HepG2 (cell line): ENCODE measurements around the gene RRAD. TPM values are rescaled to one million over a fixed set of nuclear protein-coding genes. Genes with fewer than 3 reads are reported as not detected.

Source experiments
- RFX3 ChIP-seq: IDR thresholded peaks from 2 replicates; pipeline ENCODE4 v1.6.1; 2016; ENCODE audit warnings: missing biosample characterization, missing genetic modification reagents
- TCF12 ChIP-seq, 2 experiments: fragments of 450-650 bp in 1 of 2; sonication (generic) in 1 of 2; formaldehyde crosslinking in 1 of 2; IDR thresholded peaks; 2 replicates each; pipeline versions ENCODE4 v1.6.1 to v1.8.0; 2017 to 2022; ENCODE audit warnings: antibody characterized with exemption in 1 of 2, mild to moderate bottlenecking in 1 of 2, missing genetic modification reagents in 1 of 2, moderate library complexity in 1 of 2
- ZKSCAN1 ChIP-seq: fragments of 150-350 bp; IDR thresholded peaks from 2 replicates; pipeline ENCODE4 v1.6.1; 2014; ENCODE audit warnings: low read length
- ZNF24 ChIP-seq: fragments of 450-650 bp; IDR thresholded peaks from 2 replicates; pipeline ENCODE4 v1.6.1; 2017; ENCODE audit warnings: antibody characterized with exemption, mild to moderate bottlenecking
- ZNF263 ChIP-seq: sonication (generic); formaldehyde crosslinking; IDR thresholded peaks from 2 replicates; pipeline ENCODE4 v1.4.0; 2020; ENCODE audit warnings: missing genetic modification reagents
- polyA plus RNA-seq, 8 experiments: library from polyadenylated mRNA; depleted of rRNA in 3 of 8; stranded (reverse) in 7 of 8; unstranded in 1 of 8; fragments of >200 nt; fragmentation: Illumina TruSeq in 4 of 8; extraction: Trizol in 4 of 8; gene quantifications; 2 replicates each; pipeline versions ENCODE4 v1.2.1 to v1.2.3, GENCODE V29; 2011 to 2016; ENCODE audit warnings: low read depth in 4 of 8, missing spikeins in 1 of 8, mixed read lengths in 1 of 8; ENCODE audit not compliant: insufficient read depth in 1 of 8
- total RNA-seq, 5 experiments: library from RNA; depleted of rRNA; stranded (reverse); fragments of >200 nt; fragmentation: Illumina TruSeq; extraction: Trizol; gene quantifications; 2 replicates each; pipeline ENCODE4 v1.2.3, GENCODE V29; 2016; ENCODE audit warnings: low read depth in 1 of 5
- TF ChIP-seq, protein P1 (sequence below): sonication (generic); formaldehyde crosslinking; IDR thresholded peaks from 2 replicates; pipeline ENCODE4 v1.4.0; 2020; ENCODE audit warnings: missing genetic modification reagents, borderline replicate concordance
- TF ChIP-seq, protein P2 (sequence below): sonication (generic); formaldehyde crosslinking; IDR thresholded peaks from 2 replicates; pipeline ENCODE4 v1.4.0; 2020; ENCODE audit warnings: mild to moderate bottlenecking, missing genetic modification reagents
- TF ChIP-seq, protein P3 (sequence below): sonication (generic); formaldehyde crosslinking; IDR thresholded peaks from 2 replicates; pipeline ENCODE4 v1.4.0; 2020; ENCODE audit warnings: missing genetic modification reagents

RRAD gene
- total and polyA plus RNA-seq, 2 of the 13 experiments (the other 11 are each of a cell fraction or from before 2014, with no cell fraction given), result 0.80 to 1.1 TPM

DNA sequence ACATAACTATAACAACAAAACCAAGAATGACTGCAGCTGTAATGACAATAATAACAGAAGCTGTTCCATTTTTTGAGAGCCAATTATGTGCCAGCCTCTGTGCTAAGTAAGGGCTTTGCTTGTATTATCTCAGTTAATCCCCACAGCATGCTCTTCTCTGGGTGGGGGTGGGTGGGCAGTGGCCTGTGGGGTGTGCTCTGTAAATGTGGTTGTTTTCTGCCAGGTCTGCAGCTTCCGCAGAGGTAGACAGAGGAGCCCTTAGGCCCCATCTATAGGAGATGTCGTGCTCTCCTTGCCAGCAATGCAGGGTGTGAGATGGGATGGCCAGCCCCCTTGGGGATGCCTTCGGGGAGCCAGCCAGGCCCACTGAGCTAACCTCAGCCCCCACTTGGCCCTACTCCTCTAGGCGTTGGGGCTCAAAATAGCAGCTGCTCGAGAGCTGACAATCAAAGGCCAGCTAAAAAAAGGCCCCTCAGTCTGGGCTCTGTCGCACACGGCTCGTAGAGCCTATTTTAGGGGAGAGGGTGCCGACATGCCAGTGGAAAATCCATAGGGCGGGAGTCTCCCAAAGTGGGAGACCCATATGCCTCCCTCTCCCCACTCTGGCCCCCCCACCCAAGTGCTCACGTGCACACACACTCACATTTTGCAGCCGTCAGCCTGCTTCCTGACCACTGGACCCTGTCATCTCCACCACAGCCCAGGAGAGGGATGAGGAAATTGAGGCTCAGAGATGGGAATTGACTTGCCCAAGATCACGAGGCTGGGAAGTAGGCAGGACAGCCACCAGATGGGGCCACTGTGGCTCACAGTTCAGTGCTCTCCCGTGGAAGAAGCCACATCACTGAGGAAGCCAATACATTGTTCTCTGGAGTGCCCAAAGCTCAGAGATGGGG, 22.4 kb downstream of the RRAD start (continued):
- TF ChIP-seq, protein P1, sequence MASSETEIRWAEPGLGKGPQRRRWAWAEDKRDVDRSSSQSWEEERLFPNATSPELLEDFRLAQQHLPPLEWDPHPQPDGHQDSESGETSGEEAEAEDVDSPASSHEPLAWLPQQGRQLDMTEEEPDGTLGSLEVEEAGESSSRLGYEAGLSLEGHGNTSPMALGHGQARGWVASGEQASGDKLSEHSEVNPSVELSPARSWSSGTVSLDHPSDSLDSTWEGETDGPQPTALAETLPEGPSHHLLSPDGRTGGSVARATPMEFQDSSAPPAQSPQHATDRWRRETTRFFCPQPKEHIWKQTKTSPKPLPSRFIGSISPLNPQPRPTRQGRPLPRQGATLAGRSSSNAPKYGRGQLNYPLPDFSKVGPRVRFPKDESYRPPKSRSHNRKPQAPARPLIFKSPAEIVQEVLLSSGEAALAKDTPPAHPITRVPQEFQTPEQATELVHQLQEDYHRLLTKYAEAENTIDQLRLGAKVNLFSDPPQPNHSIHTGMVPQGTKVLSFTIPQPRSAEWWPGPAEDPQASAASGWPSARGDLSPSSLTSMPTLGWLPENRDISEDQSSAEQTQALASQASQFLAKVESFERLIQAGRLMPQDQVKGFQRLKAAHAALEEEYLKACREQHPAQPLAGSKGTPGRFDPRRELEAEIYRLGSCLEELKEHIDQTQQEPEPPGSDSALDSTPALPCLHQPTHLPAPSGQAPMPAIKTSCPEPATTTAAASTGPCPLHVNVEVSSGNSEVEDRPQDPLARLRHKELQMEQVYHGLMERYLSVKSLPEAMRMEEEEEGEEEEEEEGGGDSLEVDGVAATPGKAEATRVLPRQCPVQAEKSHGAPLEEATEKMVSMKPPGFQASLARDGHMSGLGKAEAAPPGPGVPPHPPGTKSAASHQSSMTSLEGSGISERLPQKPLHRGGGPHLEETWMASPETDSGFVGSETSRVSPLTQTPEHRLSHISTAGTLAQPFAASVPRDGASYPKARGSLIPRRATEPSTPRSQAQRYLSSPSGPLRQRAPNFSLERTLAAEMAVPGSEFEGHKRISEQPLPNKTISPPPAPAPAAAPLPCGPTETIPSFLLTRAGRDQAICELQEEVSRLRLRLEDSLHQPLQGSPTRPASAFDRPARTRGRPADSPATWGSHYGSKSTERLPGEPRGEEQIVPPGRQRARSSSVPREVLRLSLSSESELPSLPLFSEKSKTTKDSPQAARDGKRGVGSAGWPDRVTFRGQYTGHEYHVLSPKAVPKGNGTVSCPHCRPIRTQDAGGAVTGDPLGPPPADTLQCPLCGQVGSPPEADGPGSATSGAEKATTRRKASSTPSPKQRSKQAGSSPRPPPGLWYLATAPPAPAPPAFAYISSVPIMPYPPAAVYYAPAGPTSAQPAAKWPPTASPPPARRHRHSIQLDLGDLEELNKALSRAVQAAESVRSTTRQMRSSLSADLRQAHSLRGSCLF (CRISPR knock-in tag), result no peak
- TF ChIP-seq ZKSCAN1, result no peak
- TF ChIP-seq, protein P2, sequence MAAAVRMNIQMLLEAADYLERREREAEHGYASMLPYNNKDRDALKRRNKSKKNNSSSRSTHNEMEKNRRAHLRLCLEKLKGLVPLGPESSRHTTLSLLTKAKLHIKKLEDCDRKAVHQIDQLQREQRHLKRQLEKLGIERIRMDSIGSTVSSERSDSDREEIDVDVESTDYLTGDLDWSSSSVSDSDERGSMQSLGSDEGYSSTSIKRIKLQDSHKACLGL (CRISPR knock-in tag), result no peak
- no peak for TF ChIP-seq TCF12 (IDR thresholded peaks at IDR 0.05)
- TF ChIP-seq TCF12 (CRISPR knock-in tag; IDR thresholded peaks at IDR 0.05), result 0 out of 2 replicates have a peak, but pooled peaks have one; percentile 36
- no peak for TF ChIP-seq RFX3 (CRISPR knock-in tag)
- TF ChIP-seq, protein P3, sequence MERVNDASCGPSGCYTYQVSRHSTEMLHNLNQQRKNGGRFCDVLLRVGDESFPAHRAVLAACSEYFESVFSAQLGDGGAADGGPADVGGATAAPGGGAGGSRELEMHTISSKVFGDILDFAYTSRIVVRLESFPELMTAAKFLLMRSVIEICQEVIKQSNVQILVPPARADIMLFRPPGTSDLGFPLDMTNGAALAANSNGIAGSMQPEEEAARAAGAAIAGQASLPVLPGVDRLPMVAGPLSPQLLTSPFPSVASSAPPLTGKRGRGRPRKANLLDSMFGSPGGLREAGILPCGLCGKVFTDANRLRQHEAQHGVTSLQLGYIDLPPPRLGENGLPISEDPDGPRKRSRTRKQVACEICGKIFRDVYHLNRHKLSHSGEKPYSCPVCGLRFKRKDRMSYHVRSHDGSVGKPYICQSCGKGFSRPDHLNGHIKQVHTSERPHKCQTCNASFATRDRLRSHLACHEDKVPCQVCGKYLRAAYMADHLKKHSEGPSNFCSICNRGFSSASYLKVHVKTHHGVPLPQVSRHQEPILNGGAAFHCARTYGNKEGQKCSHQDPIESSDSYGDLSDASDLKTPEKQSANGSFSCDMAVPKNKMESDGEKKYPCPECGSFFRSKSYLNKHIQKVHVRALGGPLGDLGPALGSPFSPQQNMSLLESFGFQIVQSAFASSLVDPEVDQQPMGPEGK (CRISPR knock-in tag), result 0 out of 2 replicates have a peak, but pooled peaks have one; percentile 14
- no peak for TF ChIP-seq ZNF24
- no peak for TF ChIP-seq ZNF263 (CRISPR knock-in tag)
